GM12878 (cell line): ENCODE data around the gene ENG. TPM values are rescaled to one million over a fixed set of nuclear protein-coding genes. Genes with fewer than 3 reads are reported as not detected.

Experiments used
- ATAC-seq: fragments of 200-7000 bp; cut with Tn5 transposase; 3 replicates; pipeline ENCODE4 v1.9.1; 2020; ENCODE audit warnings: mild to moderate bottlenecking, moderate library complexity
- BruUV-seq: library from RNA; stranded (reverse); fragments of 400-500 nt; replicated peaks from 2 replicates; lab custom pipeline; 2021; lab: Mats Ljungman, UMichigan
- CTCF ChIA-PET: fragments of 300-600 bp; sonication (Branson Sonifier 250); formaldehyde crosslinking; extraction: SDS; loops from one replicate; lab custom pipeline; 2021; ENCODE audit warnings: inconsistent platforms; lab: Yijun Ruan, JAX
- POLR2A ChIA-PET: fragments of 350-600 bp; formaldehyde crosslinking; extraction: SDS; loops from one replicate; lab custom pipeline; 2021; ENCODE audit warnings: inconsistent platforms; lab: Charles Lee
- RAD21 ChIA-PET: fragments of 300-600 bp; sonication (Branson Sonifier 250); formaldehyde crosslinking; loops from one replicate; lab custom pipeline; 2023; ENCODE audit warnings: antibody characterized with exemption; ENCODE audit not compliant: unreplicated experiment; lab: Charles Lee
- SMC1A ChIA-PET: fragments of 300-600 bp; sonication (Branson Sonifier 250); formaldehyde crosslinking; loops from one replicate; lab custom pipeline; 2023; ENCODE audit not compliant: unreplicated experiment, uncharacterized antibody; lab: Charles Lee
- DNase-seq: peaks from one replicate; pipeline ENCODE4 v3.0.0-alpha.2; 2011; ENCODE audit warnings: low read depth, low spot score
- FAIRE-seq: peaks from 3 replicates; lab custom pipeline; 2011; peaks lifted over from hg19 to GRCh38; lab: Jason Lieb, UNC
- H2AFZ ChIP-seq: 2 replicates; pipeline ENCODE4 v1.6.0; 2011; ENCODE audit warnings: low read depth, low read length, control low read depth; ENCODE audit not compliant: control insufficient read depth
- H3K27ac ChIP-seq: 2 replicates; pipeline ENCODE4 v1.5.1; 2011; ENCODE audit warnings: control low read depth; ENCODE audit not compliant: control insufficient read depth, insufficient read depth
- H3K27me3 ChIP-seq, 2 experiments: replicated peaks in 1 of 2; 2 replicates each; pipeline versions ENCODE4 v1.6.0 to v1.6.1; 2011; ENCODE audit warnings: low read length in 1 of 2; ENCODE audit not compliant: control insufficient read depth in 2 of 2, insufficient read depth in 2 of 2
- H3K36me3 ChIP-seq, 2 experiments: 2 replicates each; pipeline ENCODE4 v1.5.1; 2011; ENCODE audit warnings: low read length in 1 of 2; ENCODE audit not compliant: control insufficient read depth in 2 of 2, insufficient read depth in 2 of 2
- H3K4me1 ChIP-seq: 2 replicates; pipeline ENCODE4 v1.6.1; 2011; ENCODE audit warnings: mild to moderate bottlenecking, low read length, moderate library complexity, mixed read lengths; ENCODE audit not compliant: control insufficient read depth, insufficient read depth
- H3K4me2 ChIP-seq: 2 replicates; pipeline ENCODE4 v1.6.0; 2011; ENCODE audit warnings: control low read depth; ENCODE audit not compliant: control insufficient read depth, insufficient read depth
- H3K4me3 ChIP-seq: fragments of 200-600 bp; sonication (generic); 2 replicates; pipeline ENCODE4 v1.5.1; 2016
- H3K79me2 ChIP-seq: 2 replicates; pipeline ENCODE4 v1.6.0; 2011; ENCODE audit warnings: low read length; ENCODE audit not compliant: control insufficient read depth, insufficient read depth
- H3K9ac ChIP-seq: 2 replicates; pipeline ENCODE4 v1.8.0; 2011; ENCODE audit warnings: low read length, control low read depth, mixed read lengths; ENCODE audit not compliant: control insufficient read depth, insufficient read depth
- H3K9me3 ChIP-seq: replicated peaks from 3 replicates; pipeline ENCODE4 v1.5.1; 2011; ENCODE audit warnings: mild to moderate bottlenecking, low read length; ENCODE audit not compliant: control insufficient read depth, insufficient read depth
- H4K20me1 ChIP-seq: 2 replicates; pipeline ENCODE4 v1.6.0; 2011; ENCODE audit not compliant: control insufficient read depth, insufficient read depth
- BCLAF1 ChIP-seq: fragments of 450-650 bp; IDR thresholded peaks from 2 replicates; pipeline ENCODE4 v1.6.1; 2017; ENCODE audit warnings: antibody characterized with exemption, mild to moderate bottlenecking, moderate library complexity
- EGR1 ChIP-seq, 2 experiments: IDR thresholded peaks; 1 replicate in 1 of 2; 2 replicates in 1 of 2; pipeline ENCODE4 v1.6.1; 2011 to 2012; ENCODE audit warnings: low read depth in 2 of 2, low read length in 2 of 2, borderline replicate concordance in 1 of 2, mild to moderate bottlenecking in 1 of 2, moderate library complexity in 1 of 2
- ELK1 ChIP-seq: IDR thresholded peaks from 2 replicates; pipeline ENCODE4 v1.6.1; 2012; ENCODE audit warnings: low read depth, low read length, improper control_type of control experiment
- EP300 ChIP-seq, 2 experiments: fragments of 150-350 bp in 1 of 2; IDR thresholded peaks; 2 replicates each; pipeline ENCODE4 v1.6.1; 2011 to 2012; ENCODE audit warnings: low read depth in 2 of 2, low read length in 2 of 2, borderline replicate concordance in 1 of 2, improper control_type of control experiment in 1 of 2, inconsistent platforms in 1 of 2; ENCODE audit not compliant: control insufficient read depth in 1 of 2
- MEF2A ChIP-seq: IDR thresholded peaks from 2 replicates; pipeline ENCODE4 v1.6.1; 2011; ENCODE audit warnings: low read depth, mild to moderate bottlenecking, low read length, moderate library complexity; ENCODE audit not compliant: insufficient read depth
- RAD51 ChIP-seq: fragments of 450-650 bp; IDR thresholded peaks from 2 replicates; pipeline ENCODE4 v1.6.1; 2016; ENCODE audit warnings: moderate library complexity, mild to moderate bottlenecking, inconsistent platforms
- SKIL ChIP-seq: fragments of 450-650 bp; IDR thresholded peaks from 2 replicates; pipeline ENCODE4 v1.6.1; 2017; ENCODE audit warnings: mild to moderate bottlenecking, low read depth, inconsistent platforms; ENCODE audit not compliant: poor library complexity, severe bottlenecking
- WGBS: methylation state at CpG from one replicate; pipeline ENCODE4 v1.1.6; 2016; ENCODE audit warnings: low lambda C conversion rate; ENCODE audit not compliant: insufficient replicate concordance, insufficient coverage; ENCODE audit errors: missing lambda C conversion rate; 5-methylcytosine and 5-hydroxymethylcytosine counted together
- in situ Hi-C: fragments of 300-500 bp; cut with MboI; formaldehyde crosslinking; loops from 9 replicates; pipeline ENCODE4 v1.14.3; 2018; ENCODE audit warnings: mixed read lengths
- intact Hi-C: fragments of 100-400 bp; cut with micrococcal nuclease; formaldehyde crosslinking; loops from one replicate; pipeline ENCODE4 v1.14.2; 2022; ENCODE audit not compliant: unreplicated experiment
- polyA plus RNA-seq, 11 experiments: library from polyadenylated mRNA; depleted of rRNA in 4 of 11; unstranded in 6 of 11; stranded (reverse) in 5 of 11; fragments of >200 nt; fragmentation: Nextera tagmentation in 4 of 11; fragmentation: Illumina TruSeq in 1 of 11; extraction: Ambion mirVana in 4 of 11; extraction: Trizol in 1 of 11; gene quantifications; 1 replicate in 1 of 11; 2 replicates in 10 of 11; pipeline versions ENCODE4 v1.2.1 to v1.2.3, GENCODE V29; 2011 to 2016; ENCODE audit warnings: inconsistent platforms in 2 of 11, missing spikeins in 2 of 11, low read depth in 1 of 11
- total RNA-seq, 4 experiments: library from RNA; depleted of rRNA in 3 of 4; stranded (reverse); fragments of >200 nt in 3 of 4; fragmentation: Illumina TruSeq in 1 of 4; extraction: Trizol in 1 of 4; gene quantifications; 2 replicates each; pipeline versions ENCODE4 v1.2.1 to v1.2.3, GENCODE V29; 2013 to 2021

ENG gene
- total and polyA plus RNA-seq, 10 of the 15 experiments (the other 5 are each of a cell fraction or from before 2014, with no cell fraction given) = 0.14 to 10.1 (median 2.0) TPM

- FAIRE-seq (no peak), ATAC-seq (peak; percentile 75), DNase-seq (no peak)
- Histone ChIP-seq H3K36me3 (peaks cover 3 to 27% of the 10 kb centered on the region in 2 experiments; a peak in 3 of 4 replicates), H3K4me2 (no peak overlapping the region), H3K27me3 (no peaks in the 10 kb centered on the region), H3K27ac (no peak overlapping the region), H4K20me1 (no peaks in the 10 kb centered on the region; the same call in 1 of the 2 replicates), H3K9ac (no peak overlapping the region), H2AFZ (no peak overlapping the region), H3K4me3 (no peak overlapping the region), H3K79me2 (0 out of 2 replicates have a peak, but pooled peaks cover under 1% of the 10 kb centered on the region), H3K4me1 (no peaks in the 10 kb centered on the region), H3K9me3 (no peaks in the 10 kb centered on the region)
- ChIA-PET POLR2A (interaction anchor here (0.6 to 1.2 kb wide), 3 partner anchors 9 to 75 kb away, joined by 3 to 7 read pairs (median 5); no protein-coding TSS in a partner anchor), RAD21 (interaction anchor here (0.6 kb wide), 1 partner anchor 13 kb away, joined by 5 read pairs; no protein-coding TSS in a partner anchor), CTCF (no interaction called here), SMC1A (no interaction called here)
- no TSS peak for BruUV-seq
- intact Hi-C loops (no loop called here), in situ Hi-C loops (no loop called here)
- 97% methylated on average over 20 of the region's 57 CpGs for WGBS
- TF ChIP-seq BCLAF1 = no peak
- TF ChIP-seq MEF2A = no peak
- TF ChIP-seq SKIL = no peak
- no peak for TF ChIP-seq ELK1
- TF ChIP-seq RAD51 = no peak
- TF ChIP-seq EGR1 (IDR thresholded peaks at IDR 0.05; ENCODE audit: borderline replicate concordance in 1 of 2, low read depth in 2 of 2, low read length in 2 of 2) = no peak
- no peak for TF ChIP-seq EP300 (IDR thresholded peaks at IDR 0.05; ENCODE audit: borderline replicate concordance in 1 of 2, control insufficient read depth in 1 of 2, low read depth in 2 of 2, low read length in 2 of 2)
Observed at GRCh38 chr9:127809540-127810377, 44.7 kb downstream of the ENG start.
